Ureter (tissue), 1 donor: ENCODE results near the gene MTMR12. TPM values are rescaled to one million over a fixed set of nuclear protein-coding genes. Genes with fewer than 3 reads are reported as not detected.
"Not testable (repeated sequence)": the region's sequence is repeated elsewhere in the genome, so short reads cannot be mapped to it uniquely, and the experiment has no call there.

ENCODE experiments used
- DNase-seq: peaks from one replicate; pipeline ENCODE4 v3.0.0-alpha.2; 2020; ENCODE audit warnings: low spot score
- total RNA-seq: library from RNA; stranded (reverse); gene quantifications from one replicate; pipeline ENCODE4 v1.2.4, GENCODE V29; 2023
- donor health status: DM: yes; HTN: yes; CAD: no.

Gene MTMR12
- total RNA-seq, 1 donor from 2014 or later, result 33.4 TPM

GRCh38 chr5:32232441-32233219 is 80.1 kb downstream of the MTMR12 start:
- DNase-seq, result peak; percentile 78

- DNase-seq, result no peak
These were observed 80.8 kb downstream of the MTMR12 start for GRCh38 chr5:32231929-32232328.

- DNase-seq, result no peak
These were observed 81.5 kb downstream of the MTMR12 start for GRCh38 chr5:32231241-32231640.

GRCh38 chr5:32230356-32231099 is 82.2 kb downstream of the MTMR12 start:
- DNase-seq, result no peak

- DNase-seq, result no peak
These were observed 83.2 kb downstream of the MTMR12 start for GRCh38 chr5:32229586-32229985.

GRCh38 chr5:32228816-32229215 is 83.9 kb downstream of the MTMR12 start:
- DNase-seq, result no peak

GRCh38 chr5:32225445-32225844 is 87.3 kb downstream of the MTMR12 start:
- DNase-seq, result no peak

- DNase-seq, result no peak
These were observed 88.6 kb downstream of the MTMR12 start for GRCh38 chr5:32223972-32224609.

GRCh38 chr5:32222723-32223470 is 89.8 kb downstream of the MTMR12 start:
- no peak for DNase-seq

DNA sequence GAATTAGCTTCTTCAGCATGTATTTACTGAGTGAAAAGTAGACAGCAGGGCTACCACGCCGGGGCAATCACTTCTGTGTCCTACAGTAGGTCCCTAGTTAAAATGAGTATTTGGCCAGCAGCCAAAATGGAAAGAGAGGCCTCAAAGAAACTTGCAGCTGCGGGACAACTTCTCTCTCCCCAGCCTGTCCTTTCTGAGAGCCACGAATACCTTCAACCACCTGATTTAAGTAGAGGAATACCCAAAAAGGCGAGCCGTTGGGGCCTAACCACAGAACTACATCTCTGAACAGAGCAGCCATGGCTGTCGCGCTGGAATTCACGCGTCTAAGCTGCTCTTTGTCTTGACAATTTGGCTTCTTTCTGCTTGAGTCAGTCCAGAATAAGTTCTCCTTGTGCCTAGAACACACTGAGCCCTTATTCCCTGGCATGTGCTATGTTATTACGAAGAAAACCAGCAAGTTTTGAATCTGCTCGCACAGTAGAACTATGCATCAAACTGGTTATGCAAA is 94.8 kb downstream of the MTMR12 start:
- no peak for DNase-seq

DNA sequence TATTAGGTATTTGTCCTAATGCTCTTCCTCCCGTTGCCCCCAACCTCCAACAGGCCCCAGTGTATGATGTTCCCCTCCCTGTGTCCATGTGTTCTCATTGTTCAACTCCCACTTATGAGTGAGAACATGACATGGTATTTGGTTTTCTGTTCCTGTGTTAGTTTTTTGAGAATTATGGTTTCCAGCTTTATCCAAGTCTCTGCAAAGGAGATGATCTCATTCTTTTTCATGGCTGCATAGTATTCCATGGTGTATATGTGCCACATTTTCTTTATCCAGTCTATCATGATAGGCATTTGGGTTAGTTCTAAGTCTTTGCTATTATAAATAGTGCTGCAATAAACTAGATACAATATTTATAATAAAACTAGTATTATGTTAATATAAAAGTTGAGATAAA is 98.4 kb downstream of the MTMR12 start:
- DNase-seq, result not testable (repeated sequence)

DNA sequence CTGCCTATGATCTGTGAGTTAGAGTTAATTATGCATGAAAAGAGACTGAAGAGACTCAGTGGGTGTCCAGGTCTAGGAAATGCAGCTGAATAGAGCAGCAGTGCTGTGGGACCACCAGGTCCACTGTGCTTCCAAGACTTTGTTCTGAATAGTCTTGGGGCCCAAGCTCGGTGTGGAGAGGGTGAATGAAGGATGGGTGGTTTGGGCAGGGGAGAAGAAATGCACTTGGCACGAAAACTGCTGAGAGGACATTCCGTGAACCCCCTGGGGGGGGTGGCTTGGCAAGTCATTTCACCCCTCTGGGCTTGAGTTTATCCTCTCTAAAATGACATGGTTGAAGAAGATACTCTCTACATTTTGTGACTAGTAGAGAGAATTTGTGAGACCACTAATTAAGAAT is 102.6 kb downstream of the MTMR12 start:
- DNase-seq, result no peak

GRCh38 chr5:32208837-32209236 is 103.9 kb downstream of the MTMR12 start:
- not testable (repeated sequence) for DNase-seq

DNA sequence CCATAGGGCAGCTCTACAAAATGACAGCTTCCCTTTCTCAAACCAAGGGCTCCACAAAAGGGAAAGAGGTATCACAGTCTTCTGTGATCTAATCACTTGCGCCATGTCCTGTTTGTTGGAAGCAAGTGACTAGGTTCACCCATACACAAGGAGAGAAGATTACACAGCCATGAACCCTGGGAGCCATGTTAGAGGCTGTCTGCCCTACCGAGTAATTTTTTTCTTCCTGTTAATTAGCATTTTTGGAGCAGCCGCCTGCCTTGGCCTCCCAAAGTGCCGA is 105.4 kb downstream of the MTMR12 start:
- DNase-seq, result no peak

DNA sequence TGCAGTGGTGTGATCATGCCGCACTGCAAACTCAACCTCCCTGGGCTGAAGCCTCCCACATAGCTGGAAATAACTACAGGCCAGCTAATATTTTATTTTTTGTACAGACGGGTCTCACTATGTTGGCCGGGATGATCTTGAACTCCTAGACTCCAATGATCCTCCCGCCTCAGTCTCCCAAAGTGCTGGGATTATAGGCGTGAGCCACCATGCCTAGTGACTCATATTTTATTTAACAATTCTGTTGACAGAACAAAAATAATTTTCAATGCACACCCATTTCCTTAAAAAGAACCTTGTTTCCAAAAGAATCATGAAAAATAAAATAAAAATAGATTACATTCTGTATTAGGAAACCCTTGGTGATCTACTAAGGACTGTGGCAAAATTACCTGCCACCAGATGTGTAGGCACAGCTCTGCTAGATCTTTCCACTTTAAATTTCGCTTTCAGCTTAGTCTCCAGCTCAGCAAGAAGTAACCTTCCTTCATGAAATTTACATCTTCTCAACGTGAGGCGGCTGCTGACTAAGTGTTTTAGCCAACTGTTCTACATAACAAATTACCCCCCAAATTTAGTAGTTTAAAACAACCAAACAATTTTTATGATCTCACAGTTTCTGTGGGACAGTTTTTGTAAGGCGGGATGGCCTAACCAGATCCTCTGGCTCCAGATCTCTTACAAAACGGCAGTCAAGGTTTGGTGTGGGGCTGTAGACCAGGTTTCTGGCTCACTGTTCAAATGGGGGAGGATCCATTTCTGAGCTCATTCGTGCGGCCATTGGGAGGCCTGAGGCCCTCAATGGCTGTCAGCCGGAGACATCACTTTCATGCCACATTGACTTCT is 106.0 kb downstream of the MTMR12 start:
- DNase-seq, result no peak

GRCh38 chr5:32206053-32206452 is 106.7 kb downstream of the MTMR12 start:
- DNase-seq, result no peak

DNA sequence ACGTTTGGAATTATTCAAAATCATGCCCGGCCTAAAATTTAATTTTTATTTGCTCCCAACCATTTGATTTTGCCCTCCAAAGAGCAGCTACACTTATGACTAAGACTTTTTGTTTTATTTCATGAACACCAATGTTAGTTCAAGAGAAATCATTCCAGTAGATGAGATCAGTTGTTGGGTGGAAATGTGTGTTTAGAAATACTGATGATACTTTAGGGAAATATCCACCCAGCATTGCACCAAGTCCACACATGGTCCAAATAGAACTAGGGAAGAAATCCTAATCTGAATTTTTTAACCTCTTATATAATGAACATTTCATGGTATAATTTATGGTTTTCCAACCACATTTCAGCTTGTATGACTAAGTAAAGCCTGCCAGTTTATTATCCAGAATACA is 110.3 kb downstream of the MTMR12 start:
- DNase-seq, result no peak

DNA sequence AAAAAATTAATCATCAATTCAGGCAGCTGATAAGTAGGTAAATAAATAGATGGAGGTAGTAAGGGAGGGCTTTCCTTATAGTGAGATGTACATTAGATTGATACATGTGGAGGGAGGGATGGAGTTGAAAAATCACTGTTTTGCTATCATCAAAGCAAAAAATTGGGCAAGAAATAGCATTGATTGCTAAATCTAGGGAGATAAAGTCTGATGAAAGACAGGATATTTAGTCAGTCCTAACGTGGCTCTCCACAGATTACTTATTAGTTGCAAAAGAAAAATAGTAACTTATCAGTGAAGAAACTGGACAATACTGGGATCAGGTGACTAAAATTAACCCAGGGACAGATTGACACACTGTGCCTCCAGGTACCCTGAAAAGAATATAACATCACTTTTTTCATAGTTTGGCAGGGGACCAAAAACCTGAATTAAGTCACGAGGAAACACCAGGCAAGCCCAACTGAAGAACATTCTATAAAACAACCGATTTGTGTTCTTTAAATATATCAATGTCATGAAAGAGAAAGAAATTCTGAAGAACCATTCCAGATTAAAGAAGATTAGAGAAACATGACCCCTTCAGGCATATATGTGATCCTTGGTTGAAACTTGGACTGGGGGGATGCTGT is 111.5 kb downstream of the MTMR12 start:
- no peak for DNase-seq

DNA sequence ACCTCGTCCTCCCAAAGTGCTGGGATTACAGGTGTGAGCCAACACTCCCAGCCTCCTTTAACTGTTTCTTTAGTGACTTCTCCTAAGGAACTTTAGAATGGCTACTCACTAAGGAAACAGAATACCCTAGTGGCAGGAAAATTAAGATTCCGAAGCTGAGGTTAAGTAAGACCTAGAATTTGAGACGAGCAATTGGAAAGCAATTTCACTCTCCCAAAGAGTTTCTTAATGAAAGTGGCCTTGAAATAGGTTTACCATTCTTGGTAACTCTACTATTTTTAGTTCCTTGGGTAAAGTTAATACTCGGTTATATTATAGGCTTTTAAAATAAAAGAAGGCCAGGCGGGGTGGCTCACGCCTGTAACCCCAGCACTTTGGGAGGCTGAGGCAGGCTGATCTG is 115.7 kb downstream of the MTMR12 start:
- DNase-seq, result no peak

GRCh38 chr5:32195265-32195664 is 117.5 kb downstream of the MTMR12 start:
- no peak for DNase-seq

GRCh38 chr5:32193591-32193990 is 119.1 kb downstream of the MTMR12 start:
- peak; percentile 91 for DNase-seq
